Fibroblast of mammary gland (primary cell): ENCODE measurements around the gene CASZ1.
A peak's percentile ranks its signal among the peaks of the same experiment; 100 is the strongest.

Experiments used
- DNase-seq: peaks from one replicate; pipeline ENCODE4 v3.0.0-alpha.2; 2010; ENCODE audit warnings: low read depth
- H3K4me3 ChIP-seq: 2 replicates; pipeline ENCODE4 v1.5.1; 2011; ENCODE audit warnings: low read depth, mild to moderate bottlenecking, low read length, moderate library complexity; ENCODE audit not compliant: control insufficient read depth
- TF ChIP-seq, protein P1 (sequence below): conservative IDR thresholded peaks from 2 replicates; pipeline ENCODE4 v1.5.1; 2011; ENCODE audit warnings: low read depth, low read length, inconsistent platforms; ENCODE audit not compliant: control insufficient read depth, insufficient read depth

CASZ1 gene

DNA sequence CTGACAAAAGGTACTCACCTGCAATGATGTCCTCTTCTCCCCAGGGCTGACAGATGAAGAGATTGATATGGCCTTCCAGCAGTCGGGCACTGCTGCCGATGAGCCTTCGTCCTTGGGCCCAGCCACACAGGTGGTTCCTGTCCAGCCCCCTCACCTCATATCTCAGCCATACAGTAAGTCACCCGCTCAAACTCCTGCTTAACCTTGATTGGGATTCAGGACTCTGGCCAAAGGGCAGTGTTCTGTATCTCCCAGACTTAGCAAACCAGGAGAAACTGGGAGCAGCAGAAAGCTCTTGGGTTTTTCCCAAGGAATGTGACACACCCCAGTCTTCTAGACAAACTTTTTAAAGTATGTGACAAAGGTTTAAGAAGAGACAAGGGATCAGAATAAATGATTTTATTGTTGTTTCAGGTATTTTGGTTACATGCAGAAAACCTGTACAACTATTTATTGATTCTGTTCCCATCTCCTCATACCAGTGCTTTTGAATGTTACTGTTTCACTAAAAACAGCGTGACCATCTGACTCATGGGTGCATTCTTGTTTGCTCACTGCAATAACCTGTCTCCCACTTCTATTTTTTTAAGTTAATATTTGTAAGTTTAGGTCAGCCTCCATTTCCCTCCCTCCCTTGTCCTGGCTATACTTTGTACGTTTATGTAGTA, 197.1 kb downstream of the CASZ1 start:
- peak; percentile 73 for DNase-seq
- no peak overlapping the region for H3K4me3 ChIP-seq
- TF ChIP-seq, protein P1, sequence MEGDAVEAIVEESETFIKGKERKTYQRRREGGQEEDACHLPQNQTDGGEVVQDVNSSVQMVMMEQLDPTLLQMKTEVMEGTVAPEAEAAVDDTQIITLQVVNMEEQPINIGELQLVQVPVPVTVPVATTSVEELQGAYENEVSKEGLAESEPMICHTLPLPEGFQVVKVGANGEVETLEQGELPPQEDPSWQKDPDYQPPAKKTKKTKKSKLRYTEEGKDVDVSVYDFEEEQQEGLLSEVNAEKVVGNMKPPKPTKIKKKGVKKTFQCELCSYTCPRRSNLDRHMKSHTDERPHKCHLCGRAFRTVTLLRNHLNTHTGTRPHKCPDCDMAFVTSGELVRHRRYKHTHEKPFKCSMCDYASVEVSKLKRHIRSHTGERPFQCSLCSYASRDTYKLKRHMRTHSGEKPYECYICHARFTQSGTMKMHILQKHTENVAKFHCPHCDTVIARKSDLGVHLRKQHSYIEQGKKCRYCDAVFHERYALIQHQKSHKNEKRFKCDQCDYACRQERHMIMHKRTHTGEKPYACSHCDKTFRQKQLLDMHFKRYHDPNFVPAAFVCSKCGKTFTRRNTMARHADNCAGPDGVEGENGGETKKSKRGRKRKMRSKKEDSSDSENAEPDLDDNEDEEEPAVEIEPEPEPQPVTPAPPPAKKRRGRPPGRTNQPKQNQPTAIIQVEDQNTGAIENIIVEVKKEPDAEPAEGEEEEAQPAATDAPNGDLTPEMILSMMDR = no peak

DNA sequence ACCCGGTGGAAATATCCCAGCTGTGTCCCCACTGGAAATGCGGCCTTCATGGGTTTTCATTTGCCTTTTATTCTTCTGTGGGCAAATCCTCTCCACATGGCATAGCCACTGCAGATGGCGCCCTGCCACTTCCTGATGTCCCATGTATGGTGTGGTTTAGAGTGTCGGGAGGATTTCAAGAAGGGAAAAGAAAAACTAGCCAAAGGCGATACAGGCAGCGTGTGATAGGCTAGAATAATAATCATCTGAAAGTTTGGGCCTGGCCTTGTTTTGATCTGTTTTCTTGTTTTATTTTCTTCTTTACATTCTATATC, 198.1 kb downstream of the CASZ1 start:
- DNase-seq = no peak
- no peak overlapping the region for H3K4me3 ChIP-seq
- TF ChIP-seq, protein P1 = no peak

DNA sequence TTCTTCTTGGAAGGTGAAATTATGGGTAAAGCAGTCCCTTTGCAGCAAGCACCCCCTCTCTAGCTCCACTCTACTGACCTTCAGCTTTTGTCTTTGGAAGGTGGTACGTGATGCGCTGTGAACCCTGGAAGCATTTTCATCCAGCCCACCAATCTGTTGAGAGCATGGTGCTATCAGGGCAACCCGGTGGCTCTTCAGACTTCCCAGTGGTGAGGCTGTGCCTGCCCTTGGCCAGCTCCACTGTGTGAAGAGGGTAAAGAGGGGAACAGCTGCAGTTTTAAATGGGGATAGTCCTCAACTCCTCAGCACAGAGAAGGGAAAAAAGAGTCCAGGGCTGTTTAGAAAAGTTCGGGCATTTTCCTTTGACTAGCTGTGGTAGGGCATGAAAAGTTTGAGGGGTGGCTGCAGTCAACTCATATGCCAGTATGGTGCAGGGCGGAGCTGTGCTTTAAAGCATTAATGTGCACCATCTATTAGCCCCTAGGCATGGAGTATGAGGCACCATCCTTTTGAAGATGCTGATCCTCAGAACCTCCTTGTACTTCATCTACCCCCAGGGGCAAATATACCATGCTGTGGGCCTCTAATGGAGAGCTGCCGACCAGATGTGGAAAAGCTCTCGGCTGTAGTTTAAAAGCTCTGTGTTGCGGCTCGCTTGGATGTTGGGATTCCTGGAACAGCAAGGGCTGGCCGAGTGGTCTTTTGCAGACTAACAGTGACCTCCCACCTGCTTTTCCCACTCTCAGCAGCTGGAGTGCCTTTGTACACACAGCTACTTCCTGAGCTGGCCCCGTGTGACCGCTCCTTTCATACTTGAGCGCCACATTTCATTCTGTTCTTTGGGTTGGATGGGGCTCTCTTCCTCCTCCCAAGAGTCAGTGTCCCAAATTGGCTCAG, 198.7 kb downstream of the CASZ1 start:
- TF ChIP-seq, protein P1 = no peak
- no peak overlapping the region for H3K4me3 ChIP-seq
- DNase-seq = no peak

DNA sequence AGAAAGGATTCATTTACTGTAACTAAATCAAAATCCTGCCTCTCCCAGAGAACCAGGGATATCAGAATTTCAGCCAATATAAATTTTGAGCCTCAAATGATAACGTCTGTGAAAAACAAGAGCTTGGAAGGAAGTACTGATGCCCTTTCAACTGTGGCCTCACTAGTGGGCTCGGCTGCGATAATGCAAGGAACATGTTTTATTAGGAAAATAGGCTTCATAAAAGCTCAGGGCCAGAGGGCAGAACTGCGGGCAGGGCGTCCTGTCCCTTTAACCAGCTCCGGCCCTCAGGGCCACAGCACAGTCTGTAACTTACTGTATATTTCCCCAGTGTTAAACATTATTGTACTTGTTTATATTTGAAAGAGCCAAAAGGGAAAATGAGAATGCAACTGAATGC, 199.7 kb downstream of the CASZ1 start:
- DNase-seq = no peak
- no peak overlapping the region for H3K4me3 ChIP-seq
- TF ChIP-seq, protein P1 = no peak

DNA sequence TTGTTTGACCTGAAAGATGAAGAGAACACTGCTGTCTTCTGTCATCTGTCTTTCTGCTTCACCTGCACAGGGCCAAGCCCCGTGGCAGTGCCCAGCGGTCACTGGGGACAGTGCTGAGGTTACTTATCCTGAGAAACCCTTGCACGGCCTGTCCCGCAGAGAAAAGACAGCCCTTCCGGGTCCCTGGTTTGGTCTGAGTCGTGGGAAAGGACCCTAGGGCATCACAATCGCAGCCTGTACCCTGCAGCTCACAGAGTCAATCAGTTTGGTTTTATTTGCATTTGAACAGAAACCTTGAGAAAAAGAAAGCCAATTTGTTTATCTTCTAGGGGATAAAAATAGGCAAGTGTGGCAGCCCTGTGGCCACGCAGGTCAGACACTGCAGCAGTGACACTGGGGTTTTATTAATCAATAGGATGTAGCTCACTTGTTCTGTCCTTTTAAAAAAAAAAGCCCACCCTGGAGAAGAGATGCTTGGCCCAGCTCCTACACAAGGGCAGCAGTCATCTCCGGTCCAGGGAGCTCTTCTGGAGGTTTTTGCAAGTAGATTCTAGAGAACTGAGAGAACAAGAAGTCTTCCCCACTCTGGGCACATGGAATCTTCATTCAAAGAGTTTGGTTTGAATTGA, 201.7 kb downstream of the CASZ1 start:
- no peak for DNase-seq
- H3K4me3 ChIP-seq = no peak overlapping the region
- TF ChIP-seq, protein P1 = no peak

DNA sequence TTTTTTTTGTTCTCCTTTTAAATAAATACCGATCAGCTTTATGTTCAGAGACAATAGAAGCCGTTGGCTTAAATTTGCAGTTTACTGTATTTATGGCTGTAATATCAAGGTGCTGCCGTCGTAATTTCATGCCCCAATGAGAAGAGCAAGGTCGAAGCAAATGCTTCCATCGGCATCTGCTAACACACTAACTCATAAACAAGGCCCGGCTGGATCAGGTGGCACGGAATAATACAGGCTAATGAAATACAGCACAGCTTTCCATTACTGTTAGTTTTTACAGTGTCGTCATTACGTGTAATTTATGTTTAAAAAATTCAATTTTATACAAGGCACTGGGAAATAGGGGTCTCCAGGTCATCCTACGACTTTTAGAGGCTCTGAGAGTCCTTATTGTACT, 202.7 kb downstream of the CASZ1 start:
- no peak for DNase-seq
- TF ChIP-seq, protein P1 = no peak
- H3K4me3 ChIP-seq = no peak overlapping the region
